A549 (cell line): Measurements from ENCODE around the gene NOTCH2.

ENCODE experiments used
- CTCF ChIP-seq: fragments of >200 bp; sonication (Bioruptor Twin); formaldehyde crosslinking; IDR thresholded peaks from 3 replicates; pipeline ENCODE4 v1.5.1; 2016
- EP300 ChIP-seq, 2 experiments: fragments of >200 bp; sonication (Bioruptor Twin); formaldehyde crosslinking; IDR thresholded peaks; 2 replicates in 1 of 2; 3 replicates in 1 of 2; pipeline ENCODE4 v1.6.1; 2016 to 2017
- POLR2A ChIP-seq: IDR thresholded peaks from 2 replicates; pipeline ENCODE4 v1.6.1; 2012; ENCODE audit warnings: mild to moderate bottlenecking, low read length
- POLR2AphosphoS2 ChIP-seq: conservative IDR thresholded peaks from 2 replicates; pipeline ENCODE4 v1.6.1; 2012; ENCODE audit warnings: low read length, improper control_type of control experiment, inconsistent platforms
- RAD21 ChIP-seq, 2 experiments: fragments of >200 bp in 1 of 2; sonication (Bioruptor Twin) in 1 of 2; formaldehyde crosslinking in 1 of 2; IDR thresholded peaks in 1 of 2; conservative IDR thresholded peaks in 1 of 2; 2 replicates in 1 of 2; 3 replicates in 1 of 2; pipeline ENCODE4 v1.6.1; 2012 to 2018; ENCODE audit warnings: inconsistent platforms in 1 of 2
- RCOR1 ChIP-seq: fragments of 150-350 bp; IDR thresholded peaks from 2 replicates; pipeline ENCODE4 v1.6.1; 2014; ENCODE audit warnings: antibody characterized with exemption, low read length, low read depth
- RFX5 ChIP-seq: fragments of 450-650 bp; IDR thresholded peaks from 2 replicates; pipeline ENCODE4 v1.7.1; 2014; ENCODE audit warnings: antibody characterized with exemption, mild to moderate bottlenecking, moderate library complexity
- SMC3 ChIP-seq: fragments of >200 bp; sonication (Bioruptor Twin); formaldehyde crosslinking; IDR thresholded peaks from 3 replicates; pipeline ENCODE4 v1.6.1; 2018; ENCODE audit warnings: inconsistent platforms
- SREBF2 ChIP-seq: fragments of 450-650 bp; IDR thresholded peaks from 2 replicates; pipeline ENCODE4 v1.6.1; 2014; ENCODE audit warnings: mild to moderate bottlenecking, moderate library complexity
- TF ChIP-seq, protein P1 (sequence below): IDR thresholded peaks from 2 replicates; pipeline ENCODE4 v1.6.1; 2012
- TF ChIP-seq, protein P2 (sequence below): IDR thresholded peaks from 2 replicates; pipeline ENCODE4 v1.6.1; 2012

DNA sequence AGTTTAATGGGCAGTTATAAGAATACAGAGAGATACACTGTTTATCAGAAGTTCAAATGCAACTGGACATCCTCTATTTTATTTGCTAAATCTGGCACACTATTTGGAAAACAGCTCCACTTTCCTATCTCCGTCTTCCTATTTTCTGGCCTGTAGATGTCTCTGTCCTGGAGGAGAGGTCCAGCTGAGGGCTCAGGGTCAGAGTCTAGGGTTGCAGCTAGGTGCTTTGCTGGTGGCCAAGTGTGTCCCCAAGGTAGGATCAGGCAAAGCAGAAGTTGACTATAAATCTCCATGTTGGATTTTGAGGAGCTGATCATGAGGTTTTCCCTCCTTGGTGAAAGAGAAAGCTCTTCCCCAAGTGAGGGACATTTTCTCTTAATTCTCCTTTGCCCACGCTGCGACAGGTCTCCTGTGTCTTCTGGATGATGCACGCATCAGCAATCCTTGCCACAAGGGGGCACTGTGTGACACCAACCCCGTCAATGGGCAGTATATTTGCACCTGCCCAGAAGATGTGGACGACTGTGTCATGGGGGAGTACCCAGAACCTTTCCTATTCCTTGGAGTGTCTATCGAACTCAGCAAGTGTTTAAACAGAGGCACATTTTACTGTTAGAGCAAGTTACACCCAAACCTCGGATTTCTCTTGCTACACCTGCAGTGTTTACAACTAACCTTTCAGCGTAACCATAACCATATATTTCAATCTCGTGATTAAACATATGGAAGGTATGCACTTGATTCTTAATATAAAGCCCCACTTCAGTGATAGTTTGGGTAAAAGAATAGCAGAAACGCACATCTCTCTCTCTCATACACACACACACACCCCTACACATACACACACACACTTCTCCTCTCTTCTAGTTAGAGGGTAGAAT is 183.3 kb downstream of the NOTCH2 start:
- TF ChIP-seq, protein P1, sequence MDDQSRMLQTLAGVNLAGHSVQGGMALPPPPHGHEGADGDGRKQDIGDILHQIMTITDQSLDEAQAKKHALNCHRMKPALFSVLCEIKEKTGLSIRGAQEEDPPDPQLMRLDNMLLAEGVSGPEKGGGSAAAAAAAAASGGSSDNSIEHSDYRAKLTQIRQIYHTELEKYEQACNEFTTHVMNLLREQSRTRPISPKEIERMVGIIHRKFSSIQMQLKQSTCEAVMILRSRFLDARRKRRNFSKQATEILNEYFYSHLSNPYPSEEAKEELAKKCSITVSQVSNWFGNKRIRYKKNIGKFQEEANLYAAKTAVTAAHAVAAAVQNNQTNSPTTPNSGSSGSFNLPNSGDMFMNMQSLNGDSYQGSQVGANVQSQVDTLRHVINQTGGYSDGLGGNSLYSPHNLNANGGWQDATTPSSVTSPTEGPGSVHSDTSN, result no peak
- TF ChIP-seq CTCF, result peak; percentile 57
- TF ChIP-seq EP300 (IDR thresholded peaks at IDR 0.05), result no peak
- TF ChIP-seq, protein P2, sequence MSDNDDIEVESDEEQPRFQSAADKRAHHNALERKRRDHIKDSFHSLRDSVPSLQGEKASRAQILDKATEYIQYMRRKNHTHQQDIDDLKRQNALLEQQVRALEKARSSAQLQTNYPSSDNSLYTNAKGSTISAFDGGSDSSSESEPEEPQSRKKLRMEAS, result no peak
- no peak for TF ChIP-seq POLR2A
- TF ChIP-seq SMC3, result peak; percentile 45; the same call in 2 of the 3 replicates
- TF ChIP-seq RFX5, result no peak
- peak; percentile 47 to 59 for TF ChIP-seq RAD21 (conservative IDR thresholded peaks at IDR 0.05 in 1 of 2, IDR thresholded peaks at IDR 0.05 in 1 of 2)
- TF ChIP-seq POLR2AphosphoS2, result no peak
- TF ChIP-seq SREBF2, result no peak
- no peak for TF ChIP-seq RCOR1
